IPS-18a (cell line): ENCODE measurements around the gene SGSM2.
A peak's percentile ranks its signal among the peaks of the same experiment; 100 is the strongest.

Experiments
- H3K27ac ChIP-seq: one replicate; pipeline ENCODE4 v1.5.1; 2013; ENCODE audit warnings: low read length
- H3K27me3 ChIP-seq: one replicate; pipeline ENCODE4 v1.6.1; 2013; ENCODE audit warnings: mild to moderate bottlenecking, low read length; ENCODE audit not compliant: control insufficient read depth, insufficient read depth
- H3K36me3 ChIP-seq: one replicate; pipeline ENCODE4 v1.6.1; 2013; ENCODE audit warnings: low read depth, low read length; ENCODE audit not compliant: control insufficient read depth
- H3K4me1 ChIP-seq: one replicate; pipeline ENCODE4 v1.6.1; 2013; ENCODE audit warnings: low read depth, low read length; ENCODE audit not compliant: control insufficient read depth
- H3K4me3 ChIP-seq: one replicate; pipeline ENCODE4 v1.5.1; 2013; ENCODE audit warnings: low read length
- H3K9ac ChIP-seq: one replicate; pipeline ENCODE4 v1.6.1; 2013; ENCODE audit warnings: mild to moderate bottlenecking, low read length, moderate library complexity
- H3K9me3 ChIP-seq: one replicate; pipeline ENCODE4 v1.6.1; 2013; ENCODE audit warnings: low read depth, low read length; ENCODE audit not compliant: control insufficient read depth

Gene SGSM2

GRCh38 chr17:2336852-2337543 lies at the start of gene SGSM2:
Gene SGSM2 (plus strand): TSS chr17:2337501. CDS start chr17:2337689, 188 bp downstream.
- Histone ChIP-seq H3K27ac (no peak within 1 kb of the TSS), H3K27me3 (no peaks in the 10 kb centered on the region), H3K36me3 (peaks cover 35% of the 10 kb centered on the region), H3K4me1 (peaks cover 18% of the 10 kb centered on the region), H3K9me3 (no peaks in the 10 kb centered on the region), H3K9ac (peak within 1 kb of the TSS; percentile 93), H3K4me3 (peak within 1 kb of the TSS; percentile 93)

DNA sequence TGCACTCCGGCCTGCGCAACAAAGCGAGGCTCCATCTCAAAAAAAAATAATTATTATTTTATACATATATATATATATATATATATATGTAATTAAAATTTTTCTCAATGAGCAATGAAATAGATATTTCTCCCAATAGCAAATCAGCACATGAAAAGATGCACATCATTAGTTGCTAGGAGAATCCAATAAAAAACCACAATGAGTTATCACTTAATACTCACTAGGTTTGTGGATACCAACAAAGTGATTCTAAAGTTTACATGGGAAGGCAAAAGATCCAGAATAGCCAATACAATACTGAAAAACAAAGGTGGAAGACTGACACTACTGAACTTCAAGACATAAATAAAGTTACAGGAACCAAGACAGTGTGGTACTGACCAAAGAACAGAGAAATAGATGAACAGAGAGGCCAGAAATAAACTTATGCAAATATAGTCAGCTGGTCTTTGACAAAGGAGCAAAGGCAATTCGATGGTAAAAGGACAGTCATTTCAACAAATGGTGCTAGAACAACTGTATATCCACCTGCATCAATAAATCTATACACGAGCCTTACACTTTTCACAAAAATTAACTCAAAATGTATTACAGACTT lies 47.3 kb upstream of the SGSM2 start:
- Histone ChIP-seq H3K27ac (no peak overlapping the region), H3K36me3 (peaks cover 50% of the 10 kb centered on the region)

DNA sequence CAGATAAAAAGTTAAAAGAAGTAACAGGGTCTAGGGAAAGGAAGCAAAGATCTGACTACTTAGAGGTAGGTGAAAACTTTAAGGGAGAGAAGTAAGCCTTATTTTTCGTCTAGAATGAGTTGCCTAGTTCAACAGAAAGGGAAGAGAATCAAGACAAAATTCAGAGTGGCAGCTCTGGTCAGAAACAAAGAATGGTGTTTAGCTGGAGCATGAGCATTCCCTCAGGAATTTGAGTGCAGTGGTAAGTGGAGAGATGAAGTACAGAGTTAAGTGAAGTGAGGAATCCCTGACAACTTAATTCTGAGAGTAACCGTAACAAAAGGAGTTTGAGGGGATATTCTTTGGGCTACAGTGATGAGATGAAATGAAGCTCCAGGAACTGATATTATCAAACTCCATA lies 45.2 kb upstream of the SGSM2 start:
- H3K4me3 ChIP-seq, result no peak overlapping the region

More for the DNA sequence above, 47.3 kb upstream of the SGSM2 start:
- no peak overlapping the region for H3K4me3 ChIP-seq
- H3K9me3 ChIP-seq, result no peaks in the 10 kb centered on the region
- no peaks in the 10 kb centered on the region for H3K27me3 ChIP-seq
- H3K4me1 ChIP-seq, result no peaks in the 10 kb centered on the region
- H3K9ac ChIP-seq, result no peak overlapping the region

GRCh38 chr17:2295575-2295974 lies 41.7 kb upstream of the SGSM2 start:
- H3K9me3 ChIP-seq, result no peaks in the 10 kb centered on the region
- no peaks in the 10 kb centered on the region for H3K4me1 ChIP-seq
- no peaks in the 10 kb centered on the region for H3K27me3 ChIP-seq
- peaks cover 67% of the 10 kb centered on the region for H3K36me3 ChIP-seq
- H3K9ac ChIP-seq, result no peak overlapping the region
- no peak overlapping the region for H3K4me3 ChIP-seq
- no peak overlapping the region for H3K27ac ChIP-seq

More for the DNA sequence above, 45.2 kb upstream of the SGSM2 start:
- no peak overlapping the region for H3K27ac ChIP-seq
- H3K4me1 ChIP-seq, result no peaks in the 10 kb centered on the region
- no peaks in the 10 kb centered on the region for H3K9me3 ChIP-seq
- H3K27me3 ChIP-seq, result no peaks in the 10 kb centered on the region
- peaks cover 62% of the 10 kb centered on the region for H3K36me3 ChIP-seq
- H3K9ac ChIP-seq, result no peak overlapping the region

DNA sequence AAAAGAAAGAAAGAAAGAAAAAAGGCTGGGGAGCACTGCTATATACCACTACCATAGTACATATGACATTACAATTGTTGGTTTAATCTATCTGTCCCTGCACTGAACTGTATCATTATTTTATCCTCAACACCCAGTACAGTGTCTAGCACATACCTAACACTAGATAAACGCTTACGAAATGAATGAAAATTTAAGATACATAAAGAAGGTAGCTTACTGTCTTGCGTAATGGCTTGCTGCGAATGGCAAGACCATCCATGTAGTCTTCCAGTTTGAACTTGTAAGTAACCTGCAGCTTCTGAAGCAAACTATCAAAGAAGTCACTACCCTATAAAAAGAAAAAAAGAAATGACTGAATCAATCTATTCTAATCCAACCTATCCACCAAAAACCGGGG lies 40.3 kb upstream of the SGSM2 start:
- Histone ChIP-seq H3K36me3 (peaks cover 58% of the 10 kb centered on the region), H3K4me3 (no peak overlapping the region), H3K27me3 (no peaks in the 10 kb centered on the region), H3K4me1 (no peaks in the 10 kb centered on the region), H3K27ac (no peak overlapping the region), H3K9ac (no peak overlapping the region), H3K9me3 (no peaks in the 10 kb centered on the region)

DNA sequence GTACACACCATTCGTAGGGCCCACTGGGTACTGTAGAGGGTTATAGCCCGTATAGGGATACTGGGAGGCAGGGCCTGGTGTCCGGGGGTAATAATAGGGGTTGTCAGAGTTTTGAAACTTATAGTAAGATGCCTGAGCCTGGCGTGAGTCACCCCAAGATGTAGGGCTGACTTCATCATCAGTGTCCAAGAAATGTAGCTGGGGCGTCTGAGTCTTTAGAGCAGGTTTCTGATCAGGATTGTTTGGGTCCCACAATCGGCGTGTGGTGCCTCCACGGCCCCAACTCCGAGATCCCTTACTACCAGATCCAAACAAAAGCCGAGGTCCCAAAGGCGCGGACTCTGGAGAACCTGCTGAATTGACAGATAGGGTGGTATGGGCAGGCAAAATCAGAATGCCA lies 38.2 kb upstream of the SGSM2 start:
- H3K4me1 ChIP-seq, result no peaks in the 10 kb centered on the region
- peaks cover 46% of the 10 kb centered on the region for H3K36me3 ChIP-seq
- H3K9me3 ChIP-seq, result no peaks in the 10 kb centered on the region
- H3K9ac ChIP-seq, result no peak overlapping the region
- H3K4me3 ChIP-seq, result no peak overlapping the region
- H3K27me3 ChIP-seq, result no peaks in the 10 kb centered on the region
- no peak overlapping the region for H3K27ac ChIP-seq

- Histone ChIP-seq H3K9ac (no peak overlapping the region), H3K36me3 (peaks cover 43% of the 10 kb centered on the region)
These were observed 37.5 kb upstream of the SGSM2 start for GRCh38 chr17:2299756-2300155.

GRCh38 chr17:2302778-2303203 lies 34.5 kb upstream of the SGSM2 start:
- Histone ChIP-seq H3K9me3 (no peaks in the 10 kb centered on the region), H3K27me3 (no peaks in the 10 kb centered on the region), H3K36me3 (peaks cover 17% of the 10 kb centered on the region), H3K27ac (peak overlapping the region; percentile 48), H3K4me3 (peak overlapping the region; percentile 93), H3K4me1 (no peaks in the 10 kb centered on the region), H3K9ac (peak overlapping the region; percentile 89)

More at GRCh38 chr17:2299756-2300155, 37.5 kb upstream of the SGSM2 start:
- H3K4me3 ChIP-seq, result no peak overlapping the region
- no peaks in the 10 kb centered on the region for H3K4me1 ChIP-seq
- H3K27ac ChIP-seq, result no peak overlapping the region
- no peaks in the 10 kb centered on the region for H3K27me3 ChIP-seq
- H3K9me3 ChIP-seq, result no peaks in the 10 kb centered on the region

DNA sequence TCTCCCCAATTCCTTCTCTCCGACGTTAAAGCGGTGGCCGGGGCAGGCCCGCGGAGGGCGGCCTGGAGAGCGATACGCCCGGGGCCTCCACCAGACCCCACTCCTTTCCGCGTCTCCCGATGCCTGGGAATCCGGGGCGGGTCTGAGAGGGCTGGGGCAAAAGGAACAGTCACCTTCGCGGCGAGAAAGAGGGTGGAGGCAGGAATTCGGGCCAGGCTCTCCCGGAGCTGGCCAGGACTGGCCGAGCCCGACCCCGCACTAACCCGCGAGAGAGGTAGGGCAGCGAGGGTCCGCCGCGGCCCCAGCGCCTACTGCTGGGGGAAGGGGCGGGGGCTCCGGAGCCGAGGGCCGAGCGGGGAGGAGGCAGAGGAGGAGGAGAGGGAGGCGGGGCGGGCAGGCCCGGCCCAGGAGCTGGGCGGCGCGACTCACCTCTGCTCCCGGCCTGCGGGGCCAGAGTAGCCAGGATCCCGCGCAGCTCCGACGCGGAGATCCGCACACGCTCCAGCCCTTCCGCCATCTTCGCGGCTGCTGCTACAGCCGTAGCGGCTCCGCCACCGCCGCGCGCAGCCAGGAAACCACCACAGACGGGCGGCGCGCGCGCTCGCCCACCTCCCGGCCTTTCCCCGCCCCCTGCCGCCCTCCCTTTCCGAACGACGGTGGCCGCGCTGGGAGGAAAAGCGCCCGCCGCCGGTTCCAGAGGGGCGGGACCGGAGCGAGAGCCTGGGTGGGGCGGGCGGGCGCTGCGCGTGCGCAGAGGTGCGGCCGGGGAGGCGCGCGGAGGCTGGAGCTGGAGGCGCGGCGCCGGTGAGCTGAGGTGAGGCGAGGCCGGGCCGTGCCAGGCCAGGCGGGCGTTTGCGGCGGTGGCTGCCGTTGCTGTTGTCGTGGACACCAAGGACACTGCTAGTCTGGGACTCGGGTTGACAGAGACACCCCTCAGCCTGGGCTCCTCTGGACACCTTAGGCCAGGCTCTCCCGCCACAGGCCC lies 33.8 kb upstream of the SGSM2 start, which contains the start of the genes SMG6 and SRR:
SMG6 (minus strand) TSS at position 582 of the 985 bp plus-strand sequence; CDS start at position 517, 65 bp downstream.
SRR (plus strand) TSS at position 747 of the 985 bp plus-strand sequence. CDS start 11,611 bp downstream, outside the sequence.
- Histone ChIP-seq H3K9ac (peak within 1 kb of the TSS; percentile 89), H3K9me3 (no peaks in the 10 kb centered on the region), H3K27me3 (no peaks in the 10 kb centered on the region), H3K36me3 (peaks cover 14% of the 10 kb centered on the region), H3K4me1 (no peaks in the 10 kb centered on the region), H3K4me3 (peak within 1 kb of the TSS; percentile 93), H3K27ac (peak within 1 kb of the TSS; percentile 48)

DNA sequence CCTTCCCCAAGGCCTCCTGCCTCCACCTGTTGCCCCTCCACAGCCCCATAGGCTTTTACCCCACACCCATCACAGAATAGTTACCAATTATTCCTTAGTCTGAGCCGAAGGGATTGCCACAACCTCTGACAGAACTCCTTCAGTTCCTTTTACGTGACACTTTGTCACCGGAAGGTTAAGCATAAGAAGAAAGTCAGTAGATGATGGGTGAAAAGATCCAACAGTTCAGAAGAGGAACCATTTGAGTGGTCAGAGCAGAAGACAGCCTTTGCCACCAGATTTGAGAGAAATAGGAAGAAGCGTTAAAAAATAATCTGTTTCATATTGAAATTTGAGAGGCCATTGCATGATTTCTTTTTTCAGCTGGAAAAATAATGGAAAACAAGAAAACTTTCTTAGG lies 32.4 kb upstream of the SGSM2 start:
- H3K9ac ChIP-seq, result no peak overlapping the region
- H3K4me3 ChIP-seq, result no peak overlapping the region
- H3K4me1 ChIP-seq, result no peaks in the 10 kb centered on the region
- H3K27ac ChIP-seq, result no peak overlapping the region
- no peaks in the 10 kb centered on the region for H3K27me3 ChIP-seq
- no peaks in the 10 kb centered on the region for H3K9me3 ChIP-seq
- peaks cover 3% of the 10 kb centered on the region for H3K36me3 ChIP-seq
